PC-9 (cell line): ENCODE measurements around the gene LCLAT1. TPM values are rescaled to one million over a fixed set of nuclear protein-coding genes. Genes with fewer than 3 reads are reported as not detected.

Experiments used
- BruUV-seq: library from RNA; stranded (reverse); fragments of 400-500 nt; replicated peaks from 2 replicates; lab custom pipeline; 2021; lab: Mats Ljungman, UMichigan
- CTCF ChIA-PET: fragments of 300-600 bp; sonication (Branson Sonifier 250); formaldehyde crosslinking; loops from one replicate; lab custom pipeline; 2022; ENCODE audit warnings: antibody characterized with exemption; lab: Charles Lee
- POLR2A ChIA-PET: fragments of 300-600 bp; sonication (Branson Sonifier 250); formaldehyde crosslinking; loops from one replicate; lab custom pipeline; 2022; ENCODE audit warnings: antibody characterized with exemption; ENCODE audit not compliant: unreplicated experiment; lab: Charles Lee
- DNase-seq, 2 experiments: peaks; one replicate each; pipeline versions ENCODE4 v3.0.0 to v3.0.0-alpha.2; 2015 to 2022; ENCODE audit warnings: mixed read lengths in 1 of 2
- H2AFZ ChIP-seq: fragments of 200-600 bp; sonication (generic); 2 replicates; pipeline ENCODE4 v1.8.1; 2017; ENCODE audit warnings: antibody characterized with exemption
- H3F3A ChIP-seq: fragments of 200-600 bp; sonication (generic); 2 replicates; pipeline ENCODE4 v1.8.1; 2017; ENCODE audit warnings: antibody characterized with exemption, mild to moderate bottlenecking, low read depth; ENCODE audit not compliant: insufficient read depth
- H3K27ac ChIP-seq: fragments of 200-600 bp; sonication (generic); 2 replicates; pipeline ENCODE4 v1.6.1; 2016; ENCODE audit warnings: mixed run types
- H3K27me3 ChIP-seq: fragments of 200-600 bp; sonication (generic); 2 replicates; pipeline ENCODE4 v1.6.1; 2016; ENCODE audit warnings: low read depth, mixed run types; ENCODE audit not compliant: insufficient read depth
- H3K36me3 ChIP-seq: fragments of 200-600 bp; sonication (generic); 2 replicates; pipeline ENCODE4 v1.6.1; 2016; ENCODE audit warnings: low read depth, mixed run types
- H3K4me1 ChIP-seq: fragments of 200-600 bp; sonication (generic); replicated peaks from 2 replicates; pipeline ENCODE4 v1.6.1; 2016; ENCODE audit warnings: mixed run types; ENCODE audit not compliant: insufficient read depth
- H3K4me2 ChIP-seq: fragments of 200-600 bp; sonication (generic); 2 replicates; pipeline ENCODE4 v1.6.1; 2017; ENCODE audit warnings: mixed run types
- H3K4me3 ChIP-seq: fragments of 200-600 bp; sonication (generic); 2 replicates; pipeline ENCODE4 v1.6.1; 2016; ENCODE audit warnings: mixed run types
- H3K79me2 ChIP-seq: fragments of 200-600 bp; sonication (generic); 2 replicates; pipeline ENCODE4 v1.6.1; 2017; ENCODE audit warnings: low read depth, mixed run types
- H3K9me2 ChIP-seq: fragments of 200-600 bp; sonication (generic); 2 replicates; pipeline ENCODE4 v1.8.1; 2017; ENCODE audit warnings: mild to moderate bottlenecking; ENCODE audit not compliant: insufficient read depth
- H3K9me3 ChIP-seq: fragments of 200-600 bp; sonication (generic); 2 replicates; pipeline ENCODE4 v1.8.1; 2016; ENCODE audit warnings: low read depth; ENCODE audit not compliant: insufficient read depth
- H4K20me1 ChIP-seq: fragments of 200-600 bp; sonication (generic); 2 replicates; pipeline ENCODE4 v1.8.1; 2017; ENCODE audit not compliant: insufficient read depth
- CTCF ChIP-seq: fragments of 200-600 bp; sonication (generic); conservative IDR thresholded peaks from 2 replicates; pipeline ENCODE4 v1.6.1; 2017; ENCODE audit warnings: mixed run types, antibody characterized with exemption, mild to moderate bottlenecking, moderate library complexity
- EZH2 ChIP-seq: fragments of 200-600 bp; sonication (generic); IDR thresholded peaks from 2 replicates; pipeline ENCODE4 v1.8.0; 2017; ENCODE audit warnings: antibody characterized with exemption, low read depth
- intact Hi-C: fragments of 100-400 bp; cut with micrococcal nuclease; formaldehyde crosslinking; loops from one replicate; pipeline ENCODE4 v1.10.0; 2022; ENCODE audit not compliant: unreplicated experiment
- total RNA-seq: library from RNA; stranded (reverse); gene quantifications from 2 replicates; pipeline ENCODE4 v1.2.3, GENCODE V29; 2021

LCLAT1 gene
- total RNA-seq, 1 experiment from 2014 or later, result 35.7 TPM

DNA sequence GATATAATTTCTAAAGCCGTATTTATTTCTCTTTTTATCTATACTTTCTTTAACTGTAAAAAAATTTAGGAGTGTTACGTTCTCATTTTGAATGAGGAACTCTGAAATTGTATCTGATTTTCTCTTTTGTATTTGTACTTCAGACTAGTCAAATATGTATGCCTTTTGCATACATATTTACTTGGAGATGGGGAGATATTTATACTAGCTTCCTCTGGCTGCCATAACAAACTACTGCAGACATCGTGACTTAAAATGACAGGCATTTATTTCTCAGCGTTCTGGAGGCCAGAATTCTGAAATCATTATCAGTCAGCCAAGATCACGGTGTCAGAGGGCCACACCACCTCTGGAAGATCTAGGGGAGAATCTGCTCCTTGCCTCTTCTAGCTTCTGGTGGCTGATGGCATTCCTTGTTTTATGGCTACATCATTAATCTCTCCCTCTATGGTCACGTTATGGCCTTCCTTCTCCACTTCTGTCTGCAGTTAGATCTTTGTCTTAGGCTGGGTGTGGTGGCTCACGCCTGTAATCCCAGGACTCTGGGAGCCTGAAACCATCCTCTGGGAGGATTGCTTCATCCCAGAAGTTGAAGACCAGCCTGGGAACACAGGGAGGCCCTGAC is 8.2 kb downstream of the LCLAT1 start:
- no peak overlapping the region for H2AFZ ChIP-seq
- H3K9me3 ChIP-seq, result no peaks in the 10 kb centered on the region
- no peak for DNase-seq
- ChIA-PET CTCF (no interaction called here), POLR2A (no interaction called here)
- peaks cover 16% of the 10 kb centered on the region for H4K20me1 ChIP-seq
- peaks cover 71% of the 10 kb centered on the region for H3K79me2 ChIP-seq
- H3K27ac ChIP-seq, result no peak overlapping the region
- no peak overlapping the region for H3K4me3 ChIP-seq
- no peaks in the 10 kb centered on the region for H3K4me1 ChIP-seq
- no peaks in the 10 kb centered on the region for H3K9me2 ChIP-seq
- no peak overlapping the region for H3K4me2 ChIP-seq
- peaks cover 4% of the 10 kb centered on the region; the same call in 1 of the 2 replicates for H3K36me3 ChIP-seq
- intact Hi-C loops, result no loop called here
- H3K27me3 ChIP-seq, result no peaks in the 10 kb centered on the region
- no peaks in the 10 kb centered on the region for H3F3A ChIP-seq
- TF ChIP-seq CTCF, result no peak
- no peak for TF ChIP-seq EZH2
- BruUV-seq, result no TSS peak

DNA sequence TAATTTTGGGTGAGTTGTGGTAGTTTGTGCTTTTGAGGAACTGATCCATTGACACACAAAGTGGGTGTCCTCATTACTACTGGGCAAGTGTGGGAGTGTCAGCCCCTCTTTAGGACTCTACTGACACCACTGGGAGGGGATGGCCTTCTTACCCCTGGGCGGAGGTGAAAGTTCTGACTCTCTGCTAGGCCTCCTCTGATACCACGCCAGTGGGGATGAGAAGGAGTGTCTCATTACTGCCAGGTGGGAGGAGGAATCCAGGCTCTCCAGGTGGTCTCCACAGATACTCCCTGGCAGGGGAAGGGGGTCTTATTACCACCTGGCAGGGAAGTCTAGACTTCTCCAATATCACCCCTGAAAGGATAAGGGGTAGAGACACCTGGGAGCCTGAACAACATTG is 9.1 kb downstream of the LCLAT1 start:
- H3K27ac ChIP-seq, result no peak overlapping the region
- BruUV-seq, result no TSS peak
- no peaks in the 10 kb centered on the region for H3K4me1 ChIP-seq
- no peak overlapping the region for H3K4me2 ChIP-seq
- H2AFZ ChIP-seq, result no peak overlapping the region
- H3K36me3 ChIP-seq, result 0 out of 2 replicates have a peak, but pooled peaks cover under 1% of the 10 kb centered on the region
- H4K20me1 ChIP-seq, result peaks cover 16% of the 10 kb centered on the region
- no peaks in the 10 kb centered on the region for H3K27me3 ChIP-seq
- H3K9me3 ChIP-seq, result no peaks in the 10 kb centered on the region
- H3K4me3 ChIP-seq, result no peak overlapping the region
- no peaks in the 10 kb centered on the region for H3F3A ChIP-seq
- no peak for TF ChIP-seq CTCF
- ChIA-PET POLR2A (no interaction called here), CTCF (no interaction called here)
- no peak for DNase-seq
- intact Hi-C loops, result no loop called here
- H3K9me2 ChIP-seq, result no peaks in the 10 kb centered on the region
- peaks cover 71% of the 10 kb centered on the region for H3K79me2 ChIP-seq

DNA sequence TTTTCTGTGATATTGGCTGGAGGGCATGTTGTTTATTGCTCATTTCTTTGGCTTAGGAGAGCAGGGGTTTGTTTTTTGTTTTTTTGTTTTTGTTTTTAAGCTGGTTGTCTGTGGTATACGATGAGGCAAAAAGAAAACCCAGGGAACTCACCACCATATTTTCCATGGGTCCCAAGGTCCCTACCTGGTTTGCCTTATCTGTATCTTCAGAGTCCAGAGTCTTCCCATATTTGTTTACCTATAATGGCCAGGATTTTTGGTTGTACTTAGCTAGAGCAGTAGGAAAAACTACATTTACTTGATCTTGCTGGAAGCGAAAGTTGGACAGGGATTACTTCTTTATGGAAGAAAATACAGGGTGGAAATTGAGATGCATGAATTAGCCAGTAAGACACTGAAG is 9.5 kb downstream of the LCLAT1 start:
- no peak overlapping the region for H3K4me3 ChIP-seq
- CTCF ChIA-PET, result no interaction called here
- H3K9me3 ChIP-seq, result no peaks in the 10 kb centered on the region
- intact Hi-C loops, result no loop called here
- H3K36me3 ChIP-seq, result no peaks in the 10 kb centered on the region
- H3K27me3 ChIP-seq, result no peaks in the 10 kb centered on the region
- H3F3A ChIP-seq, result no peaks in the 10 kb centered on the region
- no peak overlapping the region for H3K4me2 ChIP-seq
- H3K9me2 ChIP-seq, result no peaks in the 10 kb centered on the region
- H2AFZ ChIP-seq, result no peak overlapping the region
- no peaks in the 10 kb centered on the region for H3K4me1 ChIP-seq
- peaks cover 73% of the 10 kb centered on the region for H3K79me2 ChIP-seq
- H4K20me1 ChIP-seq, result peaks cover 16% of the 10 kb centered on the region
- DNase-seq, result no peak
- POLR2A ChIA-PET, result interaction anchor here (0.7 kb wide), 1 partner anchor 151 kb away, joined by 3 read pairs; no protein-coding TSS in a partner anchor
- TF ChIP-seq CTCF (no peak), EZH2 (no peak)
- no TSS peak for BruUV-seq
- H3K27ac ChIP-seq, result no peak overlapping the region
